GDM1 (cell line): Measurements from ENCODE around the gene CXCR5.
A peak's percentile ranks its signal among the peaks of the same experiment; 100 is the strongest.

ENCODE experiments used
- DNase-seq: peaks from one replicate; lab custom pipeline; 2025; lab: John Stamatoyannopoulos, UW

CXCR5 gene

DNA sequence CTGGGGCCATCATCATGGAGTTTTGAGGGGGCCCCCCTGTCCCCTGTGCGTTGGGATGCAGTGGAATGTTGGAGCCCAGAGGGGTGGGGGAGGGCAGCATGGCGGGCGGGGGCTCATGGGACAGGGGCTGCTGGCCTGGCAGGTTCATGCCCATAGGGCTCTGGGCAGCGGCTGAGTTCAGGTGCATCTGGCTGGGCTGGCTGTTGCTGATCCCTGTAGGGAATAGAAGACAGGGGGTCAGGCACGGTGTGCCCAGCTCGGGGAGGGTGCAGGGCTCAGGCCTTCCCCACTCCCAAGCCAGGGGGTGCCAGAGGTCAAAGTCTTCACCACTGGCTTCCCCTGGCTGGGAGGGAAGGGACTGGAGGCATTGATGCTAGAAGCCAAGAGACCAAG lies 15.6 kb downstream of the CXCR5 start:
- DNase-seq: no peak

- DNase-seq: no peak
Observed at GRCh38 chr11:118899706-118900360, 16.1 kb downstream of the CXCR5 start.

GRCh38 chr11:118900535-118901384 lies 17.1 kb downstream of the CXCR5 start:
- DNase-seq: no peak

DNA sequence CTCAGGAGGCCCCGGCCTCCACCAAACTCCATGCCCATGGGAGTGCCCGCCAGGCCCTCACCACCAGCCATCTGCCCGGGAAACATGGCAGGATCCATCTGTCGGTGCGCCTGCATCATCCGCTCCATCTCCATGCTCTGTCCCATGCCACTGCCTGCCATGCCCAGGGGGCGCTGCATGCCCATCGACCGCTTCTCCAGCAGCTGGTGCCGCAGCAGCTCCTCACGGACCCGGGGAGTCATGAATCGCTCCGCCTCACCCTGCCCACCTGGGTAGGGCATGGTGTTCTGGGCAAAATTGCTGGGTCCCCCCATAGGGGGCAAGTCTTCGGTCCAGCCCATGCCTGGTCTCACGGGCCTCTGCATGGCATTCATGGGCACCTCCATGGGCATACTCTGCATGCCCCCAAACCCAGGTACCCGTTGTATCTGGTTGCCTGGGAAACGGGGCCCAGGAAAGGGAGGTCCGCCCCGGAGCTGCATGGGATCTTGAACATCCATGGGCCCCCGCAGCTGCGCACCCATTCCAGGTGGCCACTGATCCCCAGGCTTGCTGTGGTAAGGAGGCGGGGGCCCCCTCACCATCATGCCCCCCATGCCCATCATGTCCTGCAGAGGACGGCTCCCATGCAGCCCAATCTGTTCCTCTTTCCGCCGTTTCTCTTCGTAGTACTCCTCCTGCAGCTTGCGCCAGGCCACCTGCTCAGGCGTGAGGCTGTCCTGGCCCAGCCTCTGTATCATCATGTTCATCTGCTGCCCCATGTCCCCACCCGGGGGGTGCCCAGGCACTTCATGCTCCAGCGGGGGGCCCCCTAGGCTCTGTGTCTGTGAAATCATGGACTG lies 18.0 kb downstream of the CXCR5 start:
- DNase-seq: no peak

GRCh38 chr11:118902336-118903203 lies 18.9 kb downstream of the CXCR5 start:
- no peak for DNase-seq

GRCh38 chr11:118903204-118904015 lies 19.7 kb downstream of the CXCR5 start:
- DNase-seq: no peak

DNA sequence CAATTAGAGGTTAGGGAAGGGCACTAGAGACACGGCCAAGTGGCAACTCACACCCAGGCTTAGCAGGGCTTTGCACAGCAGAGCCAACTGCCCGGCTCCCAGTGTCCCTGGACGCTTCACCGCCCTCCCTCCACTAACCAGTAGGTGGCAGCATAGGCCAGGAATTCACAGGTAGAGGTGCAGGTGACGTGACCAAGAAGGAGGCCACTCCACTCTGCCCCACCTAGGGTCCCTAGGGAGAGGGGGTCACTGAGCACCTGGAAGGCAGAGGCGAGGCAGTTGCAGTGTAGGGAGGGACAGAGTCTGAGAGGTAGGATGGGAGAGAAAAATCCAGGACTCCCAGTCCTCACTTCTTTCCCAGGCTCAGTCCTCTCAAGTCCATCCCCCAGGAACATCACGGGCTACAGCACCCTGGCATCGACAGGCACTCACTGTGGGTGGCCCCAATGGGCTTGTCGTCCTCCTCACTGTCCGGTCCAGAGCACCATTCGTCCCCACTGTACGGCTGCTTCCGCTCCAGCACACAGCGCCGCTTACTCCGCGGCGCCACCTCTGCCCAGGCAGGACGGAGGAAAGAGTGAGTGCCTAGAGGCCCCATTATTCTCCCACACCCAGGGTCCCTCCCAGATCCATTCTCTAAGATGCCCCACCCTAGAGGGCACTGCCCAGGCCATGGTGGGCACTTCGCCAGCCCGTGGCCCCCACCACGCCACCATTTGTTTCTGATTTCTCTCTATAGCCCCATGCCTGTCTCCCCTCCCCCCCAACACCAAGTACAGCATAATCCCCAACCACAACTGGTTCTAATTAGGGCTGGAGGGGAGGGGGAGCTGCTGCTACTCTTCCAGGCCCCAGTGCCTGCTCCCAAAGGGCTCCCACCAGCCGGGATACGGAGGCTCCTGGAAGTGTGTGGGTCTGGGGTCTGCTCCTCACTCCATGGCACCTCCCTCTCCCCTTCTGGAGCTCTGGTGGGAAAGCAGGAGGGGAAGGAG lies 23.7 kb downstream of the CXCR5 start:
- peak; percentile 63 for DNase-seq

- no peak for DNase-seq
Observed at GRCh38 chr11:118908264-118908663, 24.6 kb downstream of the CXCR5 start.

DNA sequence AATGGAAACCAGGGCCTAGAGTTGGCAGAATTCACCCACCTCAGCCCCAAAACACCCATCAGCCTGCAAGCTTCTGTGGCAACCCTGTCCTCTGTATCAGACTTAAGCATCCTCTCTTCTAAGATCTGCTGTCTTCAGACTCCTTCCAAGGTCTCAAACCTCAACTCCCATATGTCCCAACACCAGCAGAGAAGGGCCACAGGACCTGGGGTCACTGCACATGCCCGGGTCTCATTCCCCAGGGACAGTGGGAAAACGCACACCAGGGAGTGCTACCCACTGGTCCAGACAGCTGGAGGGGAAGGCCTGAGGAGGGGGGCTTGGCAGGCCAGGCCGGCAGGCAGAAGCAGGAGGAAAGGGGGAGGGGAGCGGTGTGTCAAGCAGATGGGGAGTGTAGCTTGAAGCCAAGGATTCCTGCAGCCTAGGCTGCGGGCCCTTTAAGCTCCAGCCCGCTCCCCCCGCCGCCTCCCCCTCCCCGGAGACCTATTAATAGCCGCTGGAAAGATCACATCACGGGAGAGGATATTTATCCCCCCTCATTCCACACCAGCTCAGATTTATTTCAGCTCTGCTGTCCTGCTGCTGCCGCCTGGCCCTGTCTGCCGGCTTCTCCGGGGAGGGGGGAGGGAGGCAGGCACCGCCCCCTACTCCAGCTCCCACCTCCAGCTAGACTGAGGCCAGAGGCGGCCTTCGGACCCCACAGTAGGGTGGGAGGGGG lies 25.4 kb downstream of the CXCR5 start:
- DNase-seq: no peak

DNA sequence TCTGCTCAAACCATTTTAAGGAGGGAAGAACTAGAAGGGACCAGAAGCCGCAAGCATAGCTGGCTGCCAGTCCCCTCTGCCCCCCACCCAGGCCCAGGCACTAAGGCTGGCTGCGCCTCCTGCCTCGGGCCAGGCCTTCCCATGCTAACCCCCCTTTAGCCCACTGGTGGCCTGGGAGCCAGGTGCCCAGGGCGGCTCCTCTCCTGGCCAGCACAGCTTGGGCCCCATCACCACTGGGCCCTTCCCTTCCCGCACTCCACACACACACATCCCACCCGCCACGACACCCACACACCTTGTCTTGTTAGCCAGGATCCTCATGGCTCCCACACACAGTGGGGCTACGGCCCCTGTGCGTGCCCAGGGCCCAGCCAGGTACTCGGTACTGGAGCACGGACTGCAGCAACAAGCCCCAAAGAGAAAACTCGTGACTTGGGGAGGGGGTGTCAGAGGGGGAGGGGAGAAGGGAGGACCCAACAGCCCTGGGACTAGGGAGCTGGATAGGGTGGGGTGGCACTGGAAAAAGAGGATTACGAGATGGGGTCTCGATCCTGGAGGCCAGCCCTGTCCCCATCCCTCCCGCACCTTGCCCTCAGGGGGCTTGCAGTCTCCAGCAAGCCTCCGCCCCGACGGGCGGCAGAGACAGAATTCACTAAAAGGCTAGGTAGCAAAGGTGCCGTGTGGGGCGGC lies 26.1 kb downstream of the CXCR5 start:
- DNase-seq: no peak

DNA sequence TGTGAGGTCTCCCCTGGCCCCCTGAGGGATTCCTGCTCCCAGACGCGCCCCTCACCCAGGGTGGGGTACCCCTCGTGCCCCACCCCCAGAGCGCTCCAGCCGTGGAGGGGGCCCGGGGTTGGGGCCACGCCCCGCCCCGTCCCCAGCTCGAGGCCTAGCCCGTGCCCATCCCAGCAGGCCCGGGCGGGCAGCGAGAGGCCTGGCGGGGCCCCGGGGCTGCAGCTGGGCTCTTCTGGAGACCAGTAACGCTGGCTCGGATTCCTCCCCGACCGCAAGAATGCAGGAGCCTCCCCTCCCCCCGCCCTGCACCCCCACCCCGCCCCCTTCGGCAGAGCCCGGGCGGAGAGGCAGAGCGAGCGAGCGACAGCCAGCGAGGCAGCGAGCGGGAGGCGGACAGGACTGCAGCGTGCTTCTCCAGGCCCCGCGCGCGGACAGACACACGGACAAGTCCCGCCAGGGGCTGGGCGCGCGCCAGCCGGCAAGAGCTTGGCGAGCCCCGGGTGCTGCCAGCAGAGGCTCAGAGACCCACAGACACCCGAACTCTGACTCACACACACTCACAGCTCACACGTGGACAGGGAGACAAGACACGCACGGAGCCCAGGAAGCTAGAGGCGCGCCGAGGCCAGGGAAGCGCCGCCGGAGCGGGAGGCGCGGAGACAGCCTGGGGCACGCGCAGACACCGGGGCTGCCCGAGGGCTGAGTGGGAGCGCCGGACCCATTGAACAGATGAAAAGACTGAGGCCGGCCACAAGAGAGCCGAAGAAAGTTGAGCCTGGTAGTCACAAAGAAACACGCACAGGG lies 26.8 kb downstream of the CXCR5 start:
- no peak for DNase-seq

- DNase-seq: no peak
Observed at GRCh38 chr11:118911113-118911879, 27.6 kb downstream of the CXCR5 start.

- peak; percentile 62 for DNase-seq
Observed at GRCh38 chr11:118911880-118912741, 28.4 kb downstream of the CXCR5 start.

GRCh38 chr11:118912742-118913410 lies 29.2 kb downstream of the CXCR5 start:
- no peak for DNase-seq
